Measurements from ENCODE around the gene GNPAT.
"Not testable (repeated sequence)": the region's sequence is repeated elsewhere in the genome, so short reads cannot be mapped to it uniquely, and the experiment has no call there.

GNPAT gene

GRCh38 chr1:231240883-231241735, at the start of gene GNPAT:
Gene GNPAT (plus strand): TSS chr1:231241212. CDS start chr1:231241379, 167 bp downstream.
- peak; percentile 86 for DNase-seq

- no peak for DNase-seq
These were observed 48.3 kb upstream of the GNPAT start for GRCh38 chr1:231192620-231193163.

- DNase-seq: no peak
These were observed 47.2 kb upstream of the GNPAT start for GRCh38 chr1:231193710-231194340.

- no peak for DNase-seq
These were observed 46.6 kb upstream of the GNPAT start for GRCh38 chr1:231194476-231194842.

GRCh38 chr1:231194843-231195516, 46.0 kb upstream of the GNPAT start:
- no peak for DNase-seq

- no peak for DNase-seq
These were observed 44.7 kb upstream of the GNPAT start for GRCh38 chr1:231196307-231196706.

GRCh38 chr1:231196728-231197127, 44.3 kb upstream of the GNPAT start:
- DNase-seq: no peak

- no peak for DNase-seq
These were observed 41.1 kb upstream of the GNPAT start for GRCh38 chr1:231199868-231200267.

- no peak for DNase-seq
These were observed 40.5 kb upstream of the GNPAT start for GRCh38 chr1:231200388-231201031.

- DNase-seq: no peak
These were observed 39.5 kb upstream of the GNPAT start for GRCh38 chr1:231201375-231201978.

- DNase-seq: no peak
These were observed 38.9 kb upstream of the GNPAT start for GRCh38 chr1:231201979-231202633.

GRCh38 chr1:231203259-231204057, 37.6 kb upstream of the GNPAT start:
- no peak for DNase-seq

GRCh38 chr1:231206856-231207255, 34.2 kb upstream of the GNPAT start:
- no peak for DNase-seq

GRCh38 chr1:231207437-231207836, 33.6 kb upstream of the GNPAT start:
- no peak for DNase-seq

- DNase-seq: no peak
These were observed 32.0 kb upstream of the GNPAT start for GRCh38 chr1:231208980-231209379.

GRCh38 chr1:231209531-231209930, 31.5 kb upstream of the GNPAT start:
- DNase-seq: no peak

- DNase-seq: no peak
These were observed 30.9 kb upstream of the GNPAT start for GRCh38 chr1:231210126-231210525.

- peak; percentile 86 for DNase-seq
These were observed 29.8 kb upstream of the GNPAT start for GRCh38 chr1:231211005-231211857.

GRCh38 chr1:231212301-231212700, 28.7 kb upstream of the GNPAT start:
- DNase-seq: not testable (repeated sequence)

All from CD4-positive, alpha-beta T cell treated with Interferon gamma for 1 hour (primary cell).